OCI-M2 (cell line): ENCODE results near the gene SLC35F5.
"Not testable (repeated sequence)": the region's sequence is repeated elsewhere in the genome, so short reads cannot be mapped to it uniquely, and the experiment has no call there.

Source experiments
- DNase-seq: peaks from one replicate; lab custom pipeline; 2025; ENCODE audit not compliant: unreplicated experiment; lab: John Stamatoyannopoulos, UW

Gene SLC35F5

DNA sequence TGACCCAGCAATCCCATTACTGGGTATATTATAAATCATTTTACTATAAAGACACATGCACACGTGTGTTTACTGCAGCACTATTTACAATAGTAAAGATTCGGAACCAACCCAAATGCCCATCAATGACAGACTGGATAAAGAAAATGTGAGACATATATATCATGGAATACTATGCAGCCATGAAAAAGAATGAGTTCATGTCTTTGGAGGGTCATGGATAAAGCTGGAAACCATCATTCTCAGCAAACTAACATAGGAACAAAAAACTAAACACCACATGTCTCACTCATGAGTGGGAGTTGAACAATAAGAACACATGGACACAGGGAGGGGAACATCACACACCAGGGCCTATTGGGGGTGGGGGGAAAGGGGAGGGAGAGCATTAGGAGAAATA is 58.2 kb downstream of the SLC35F5 start:
- DNase-seq = not testable (repeated sequence)

DNA sequence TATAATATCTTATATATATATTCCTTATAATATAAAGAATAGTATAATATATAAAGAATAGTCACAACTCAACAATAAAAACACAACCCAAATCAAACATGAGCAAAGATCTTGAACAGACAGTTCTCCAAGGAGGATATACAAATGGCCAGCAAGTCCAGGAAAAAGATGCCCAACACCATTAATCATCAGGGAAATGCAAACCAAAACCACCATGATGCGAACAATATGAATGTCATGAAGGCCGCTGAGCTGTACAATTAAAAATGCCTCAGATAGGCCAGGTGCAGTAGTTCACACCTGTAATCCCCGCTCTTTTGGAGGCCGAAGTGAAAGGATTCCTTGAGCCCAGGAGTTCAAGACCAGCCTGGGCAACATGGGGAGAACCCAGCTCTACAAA is 58.9 kb downstream of the SLC35F5 start:
- DNase-seq = no peak

DNA sequence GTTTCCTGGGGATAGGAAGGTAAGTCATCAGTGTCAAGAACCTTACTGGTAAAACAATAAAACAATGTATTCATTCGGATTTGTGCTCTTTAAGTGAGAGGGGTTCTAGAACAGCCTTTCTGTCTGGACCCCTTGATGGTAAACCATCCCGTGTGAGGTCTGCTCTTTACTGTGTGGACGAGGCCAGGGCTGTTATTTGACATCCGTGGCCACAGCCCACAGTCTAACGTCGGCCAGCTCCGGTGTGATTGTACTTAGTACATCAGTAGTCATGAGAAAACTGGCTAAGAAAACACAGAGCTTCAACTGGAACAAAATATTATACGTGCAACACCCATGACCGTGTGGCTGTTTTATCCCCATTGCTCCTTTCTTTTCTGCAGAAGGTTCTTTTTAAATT is 62.0 kb downstream of the SLC35F5 start:
- DNase-seq = no peak

DNA sequence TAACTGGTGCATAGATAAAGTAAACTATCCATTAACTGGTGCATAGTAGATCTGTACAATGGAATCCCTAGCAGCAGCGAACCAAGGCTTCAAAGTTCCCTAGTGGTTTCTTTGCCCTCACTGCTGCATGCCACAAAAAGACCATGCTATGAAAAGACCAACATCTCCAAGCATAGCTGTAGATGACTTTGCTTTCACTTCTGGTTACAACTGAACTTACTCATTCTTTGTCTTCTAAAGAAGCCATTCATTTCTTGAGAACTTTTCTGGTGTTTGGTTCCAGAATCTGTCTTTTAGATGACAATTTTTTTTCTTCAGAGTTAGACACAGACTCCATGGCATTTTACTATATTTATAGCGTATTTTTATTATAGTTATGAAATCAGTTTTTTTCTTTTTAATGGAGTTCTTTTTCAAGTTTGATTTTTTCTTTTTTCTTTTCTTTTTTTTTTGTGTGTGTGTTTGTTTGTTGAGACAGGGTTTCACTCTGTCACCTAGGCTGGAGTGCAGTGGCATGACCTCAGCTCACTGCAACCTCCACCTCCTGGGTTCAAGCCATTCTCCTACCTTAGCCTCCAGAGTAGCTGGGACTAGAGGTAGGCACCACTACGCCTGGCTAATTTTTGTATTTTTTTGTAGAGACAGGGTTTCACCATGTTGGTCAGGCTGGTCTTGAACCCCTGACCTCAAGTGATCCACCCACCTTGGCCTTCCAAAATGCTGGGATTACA is 63.6 kb downstream of the SLC35F5 start:
- DNase-seq = no peak

DNA sequence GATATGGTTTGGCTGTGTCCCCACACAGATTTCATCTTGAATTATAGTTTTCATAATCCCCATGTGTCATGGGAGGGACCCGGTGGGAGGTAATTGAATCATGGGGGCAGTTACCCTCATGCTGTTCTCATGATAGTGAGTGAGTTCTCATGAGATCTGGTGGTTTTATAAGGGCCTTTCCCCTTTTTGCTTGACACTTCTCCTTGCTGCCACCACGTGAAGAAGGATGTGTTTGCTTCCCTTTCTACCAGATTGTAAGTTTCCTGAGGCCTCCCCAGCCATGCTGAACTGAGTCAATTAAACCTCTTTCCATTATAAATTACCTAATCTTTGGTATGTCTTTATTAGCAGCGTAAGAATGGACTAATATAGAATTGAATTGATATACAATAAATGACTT is 65.6 kb downstream of the SLC35F5 start:
- not testable (repeated sequence) for DNase-seq

DNA sequence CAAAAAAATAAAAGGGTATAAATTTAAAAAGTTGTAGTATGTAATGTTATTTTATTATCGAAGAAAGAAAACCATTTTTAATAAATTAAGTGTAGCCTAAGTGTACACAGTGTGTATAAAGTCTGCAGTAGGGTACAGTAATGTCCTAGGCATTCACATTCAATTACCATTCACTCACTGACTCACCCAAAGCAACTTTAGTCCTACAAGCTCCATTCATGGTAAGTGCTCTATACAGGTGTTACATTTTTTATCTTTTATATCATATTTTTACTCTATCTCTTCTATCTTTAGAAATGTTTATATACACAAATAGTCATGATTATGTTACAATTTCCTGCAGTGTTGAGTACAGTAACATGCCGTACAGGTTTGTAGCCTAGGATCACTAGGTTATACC is 69.9 kb downstream of the SLC35F5 start:
- DNase-seq = no peak

DNA sequence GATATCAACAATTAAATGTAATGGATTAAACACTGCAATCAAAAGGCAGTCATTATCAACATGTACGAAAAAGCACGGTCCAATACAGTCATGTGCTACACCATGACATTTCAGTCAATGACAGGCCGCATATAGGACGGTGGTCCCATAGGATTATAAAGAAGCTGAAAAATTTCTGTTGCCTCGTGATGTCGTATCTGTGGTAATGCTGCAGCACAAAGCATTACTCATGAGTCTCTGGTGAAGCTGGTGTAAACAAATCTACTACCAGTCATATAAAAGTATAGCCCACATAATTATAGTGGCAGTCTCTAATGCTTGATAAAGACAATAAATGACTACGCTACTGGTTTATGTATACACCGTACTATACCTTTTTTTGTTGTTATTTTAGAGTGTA is 71.0 kb downstream of the SLC35F5 start:
- no peak for DNase-seq

DNA sequence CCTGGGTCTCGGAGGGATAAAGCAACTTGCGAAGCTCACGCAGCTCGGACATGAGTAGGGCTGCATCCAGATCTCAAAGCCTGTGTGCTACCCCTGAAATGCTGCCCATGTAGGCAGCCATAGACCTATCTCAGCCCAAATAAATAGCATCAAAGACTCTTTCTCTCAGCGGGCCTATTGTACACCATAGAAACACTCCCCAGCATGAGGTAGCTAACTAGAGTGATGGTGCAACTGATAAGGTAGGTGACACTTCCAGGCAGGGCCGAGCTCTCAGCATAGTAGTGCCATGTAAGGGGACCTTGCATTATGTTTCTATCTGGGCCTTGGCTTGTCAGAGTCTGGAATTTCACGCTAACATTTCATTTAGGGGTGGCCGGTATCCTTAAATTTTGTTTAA is 77.0 kb downstream of the SLC35F5 start:
- no peak for DNase-seq

DNA sequence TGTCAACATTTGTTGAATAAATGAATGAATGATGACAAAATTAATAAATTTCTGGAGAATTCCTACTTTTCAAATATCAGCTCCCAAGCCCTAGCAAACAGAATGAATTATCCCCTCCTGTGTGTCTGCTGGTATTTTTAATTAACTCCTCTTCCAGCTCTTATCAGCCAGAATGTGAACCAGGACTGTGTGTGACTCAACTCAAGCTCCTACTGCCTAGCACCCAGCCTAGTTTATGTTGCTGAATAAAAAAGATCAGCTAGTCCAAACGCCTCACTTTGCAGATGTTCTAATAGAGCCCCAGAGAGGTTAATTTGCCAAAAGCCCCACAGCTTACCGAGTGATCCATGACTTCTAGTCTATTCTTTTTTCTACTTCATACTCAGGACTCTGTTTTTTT is 79.1 kb downstream of the SLC35F5 start:
- DNase-seq = no peak

DNA sequence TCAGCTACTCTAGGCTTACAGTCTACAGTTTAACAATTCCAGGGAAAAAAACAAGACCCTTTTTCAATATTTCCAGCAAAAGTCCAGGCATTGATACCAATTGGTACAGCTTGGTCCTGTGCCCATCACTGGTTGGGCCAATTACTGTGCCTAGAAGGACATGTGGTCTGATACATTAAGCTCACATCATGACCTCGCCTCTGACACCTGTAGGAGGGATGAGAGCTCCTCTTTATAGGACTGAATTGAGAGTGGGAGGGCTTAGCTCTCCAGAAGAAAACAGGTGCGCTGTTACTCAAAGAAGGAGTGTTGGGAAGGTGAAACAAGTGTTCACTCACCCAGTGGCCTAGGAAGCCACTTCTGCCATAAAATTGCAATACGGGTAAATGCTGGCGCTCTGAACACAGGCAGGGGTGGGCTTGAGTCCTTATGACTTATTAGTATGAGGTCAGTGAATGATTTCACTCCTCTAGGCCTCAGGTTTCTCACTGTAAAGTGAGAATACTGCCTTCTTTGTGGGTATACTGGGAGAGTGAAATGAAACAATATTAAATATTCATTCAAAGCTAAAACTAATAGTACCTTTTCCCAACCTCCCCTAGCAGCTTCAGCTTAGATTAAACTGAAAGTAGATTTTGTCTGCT is 79.7 kb downstream of the SLC35F5 start:
- DNase-seq = no peak

DNA sequence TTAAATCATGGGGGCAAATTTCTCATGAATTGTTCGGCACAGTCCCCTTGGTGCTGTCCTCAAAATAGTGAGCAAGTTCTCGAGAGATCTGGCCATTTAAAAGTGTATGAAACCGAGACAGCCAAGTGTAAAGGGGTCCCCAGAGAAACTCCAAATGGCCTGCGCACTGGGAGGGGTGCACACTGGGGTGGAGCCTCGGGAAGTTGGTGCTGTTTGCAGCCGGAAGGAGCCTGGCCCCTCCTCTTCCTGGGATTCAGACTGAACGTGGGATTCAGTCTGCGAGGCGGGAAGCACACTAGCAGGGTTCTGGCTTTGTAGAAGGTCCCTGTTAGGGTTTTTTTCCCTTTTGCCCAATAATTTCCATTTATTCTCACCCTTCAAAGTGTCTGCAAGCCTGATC is 80.6 kb downstream of the SLC35F5 start:
- DNase-seq = no peak

DNA sequence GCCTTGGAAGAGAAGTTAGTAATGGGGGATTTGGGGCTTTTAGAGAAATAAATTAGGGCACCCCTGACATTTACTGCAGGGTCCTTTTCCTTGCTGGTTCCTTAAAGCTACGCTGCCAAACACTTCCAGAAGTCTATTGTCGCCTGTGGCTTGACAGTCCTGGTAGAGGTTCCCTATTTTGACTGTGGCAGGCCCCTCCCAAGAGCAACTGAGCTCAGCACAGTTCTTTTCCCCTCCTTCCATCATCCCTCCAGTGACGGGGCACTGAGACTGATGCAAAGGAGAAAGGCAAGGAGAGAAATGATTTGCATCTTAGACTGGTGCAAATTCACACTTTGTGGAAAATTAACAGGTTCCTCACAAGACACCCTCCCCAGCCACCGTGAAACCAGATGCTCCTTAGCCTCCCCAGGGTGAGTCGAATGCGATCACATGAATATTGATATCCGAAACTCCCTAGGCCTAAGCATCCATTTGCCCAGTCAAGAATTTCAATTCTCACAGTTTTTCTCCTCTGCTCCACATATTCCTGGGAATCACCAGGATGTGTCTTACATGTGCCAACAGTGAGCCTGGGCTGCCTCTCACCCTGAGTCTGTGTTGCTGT is 84.0 kb downstream of the SLC35F5 start:
- no peak for DNase-seq

DNA sequence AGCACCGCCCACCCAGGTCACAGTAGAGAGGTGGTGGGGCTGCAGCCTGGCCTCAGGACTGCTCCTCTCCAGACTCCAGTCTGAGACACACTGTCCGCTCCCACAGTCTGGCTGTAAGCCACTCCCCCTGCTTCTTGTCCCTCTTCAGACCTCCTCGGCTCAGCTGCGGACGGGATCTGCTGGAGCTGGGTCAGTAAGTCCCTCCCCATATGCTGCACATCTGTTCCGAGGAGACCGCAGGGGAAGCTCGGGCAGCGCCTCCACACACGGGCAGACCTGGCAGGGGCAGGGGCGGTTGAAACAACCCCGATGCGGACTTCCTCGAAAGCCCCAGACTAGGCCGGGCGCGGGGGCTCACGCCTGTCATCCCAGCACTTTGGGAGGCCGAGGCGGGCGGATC is 87.4 kb downstream of the SLC35F5 start:
- DNase-seq = not testable (repeated sequence)

DNA sequence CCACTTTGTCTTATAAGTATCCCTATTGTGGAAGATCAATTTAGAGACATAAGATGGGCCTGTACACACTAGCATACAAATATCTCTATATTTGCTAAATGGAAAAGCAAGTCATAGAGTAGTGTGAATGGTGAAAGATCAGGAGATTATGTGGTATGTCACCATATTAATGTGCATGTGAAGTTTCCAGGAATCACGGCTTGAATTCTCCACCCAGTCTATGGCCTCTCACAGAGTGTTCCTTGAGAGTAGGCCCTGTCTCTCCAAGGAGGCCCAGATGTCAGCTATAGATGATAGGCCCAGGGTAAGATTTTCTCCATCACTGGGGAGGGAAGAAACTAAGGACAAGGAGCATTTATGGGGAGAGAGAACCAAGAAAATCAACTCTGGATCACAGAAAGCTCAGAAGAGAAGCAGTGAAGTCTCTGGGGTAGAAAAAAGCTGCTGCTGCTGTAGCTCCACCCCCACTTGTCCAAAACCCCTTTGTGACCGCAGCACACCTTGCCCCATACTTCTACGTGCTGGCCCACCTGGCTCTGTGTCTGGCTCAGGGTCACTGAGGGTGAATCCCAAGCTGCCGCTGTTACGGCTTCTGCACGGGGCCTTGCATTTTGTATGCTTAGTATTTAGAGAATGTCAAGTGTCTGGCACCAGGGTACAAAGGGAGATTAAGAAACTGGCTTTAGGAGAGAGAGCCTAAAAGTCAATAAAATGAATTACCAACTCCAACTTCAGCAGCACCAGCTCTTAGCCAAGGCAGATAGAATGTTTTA is 91.5 kb downstream of the SLC35F5 start:
- DNase-seq = not testable (repeated sequence)

DNA sequence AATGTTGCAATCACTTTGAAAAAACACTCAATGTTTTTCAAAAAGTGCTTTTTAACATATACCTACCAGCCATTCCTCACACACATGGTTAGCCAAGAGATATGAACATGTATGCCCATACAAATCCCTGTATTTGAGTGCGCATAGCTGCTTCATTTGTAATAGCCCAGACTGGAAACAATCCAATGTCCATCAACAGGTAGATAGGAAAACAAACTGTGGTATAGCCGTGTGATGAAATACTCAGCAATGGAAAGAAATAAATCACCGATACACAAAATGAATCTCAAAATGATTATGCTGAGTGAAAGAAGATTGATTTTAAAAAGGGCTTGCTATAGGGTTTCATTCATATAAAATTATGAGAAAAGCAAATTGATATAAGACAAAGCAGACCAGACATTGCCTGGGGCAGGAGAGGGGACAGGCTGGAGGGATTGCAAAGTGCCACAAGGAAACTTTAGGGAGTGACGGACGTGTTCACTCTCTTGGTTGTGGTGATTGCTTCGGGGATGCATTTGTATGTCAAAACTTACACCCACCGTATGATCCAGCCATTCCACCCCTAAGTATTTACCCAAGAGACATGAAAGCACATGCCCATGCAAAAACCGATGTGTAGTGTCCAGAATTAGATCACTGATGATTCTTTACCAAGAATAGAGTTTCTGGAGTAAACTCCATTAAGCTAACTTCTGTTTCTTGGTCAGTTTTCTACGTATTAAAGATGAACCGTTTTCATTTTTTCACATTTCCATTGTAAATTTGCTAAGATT is 93.0 kb downstream of the SLC35F5 start:
- DNase-seq = not testable (repeated sequence)
